ENCODE data around the gene GALNT6. TPM values are rescaled to one million over a fixed set of nuclear protein-coding genes. Genes with fewer than 3 reads are reported as not detected.
A peak's percentile ranks its signal among the peaks of the same experiment; 100 is the strongest.

Gene GALNT6
- total RNA-seq, 1 experiment from 2014 or later: 190 TPM

- no peak overlapping the region for H3K4me3 ChIP-seq (ENCODE audit: low read depth, low read length)
- CTCF ChIA-PET: interaction anchor here (0.6 to 3.8 kb wide), 18 partner anchors 9 to 454 kb away, joined by 3 to 58 read pairs (median 6); partner anchors contain the start of genes GALNT6 and SCN8A
- peaks cover 19% of the 10 kb centered on the region for H3K36me3 Mint-ChIP-seq (ENCODE audit: insufficient read depth, unreplicated experiment)
- no peak overlapping the region for H3K4me3 Mint-ChIP-seq (ENCODE audit: unreplicated experiment)
- H3K4me1 ChIP-seq: peaks cover 36% of the 10 kb centered on the region
- BruUV-seq (replicated peaks): no TSS peak
- peaks cover 32% of the 10 kb centered on the region for H3K4me1 Mint-ChIP-seq (ENCODE audit: low read depth, unreplicated experiment)
- peak; percentile 88 to 89 for TF ChIP-seq CTCF (IDR thresholded peaks at IDR 0.05; ENCODE audit: insufficient read depth in 1 of 2, low read depth in 1 of 2, low read length in 1 of 2, severe bottlenecking in 1 of 2, unreplicated experiment in 1 of 2)
- H3K36me3 ChIP-seq (ENCODE audit: control insufficient read depth, insufficient read depth, low read length): no peaks in the 10 kb centered on the region
- no peaks in the 10 kb centered on the region for H3K27me3 Mint-ChIP-seq (ENCODE audit: insufficient read depth, unreplicated experiment)
- no peaks in the 10 kb centered on the region for H3K27me3 ChIP-seq (replicated peaks; ENCODE audit: control insufficient read depth, insufficient read depth, low read length)
- H3K27ac Mint-ChIP-seq (ENCODE audit: unreplicated experiment): no peak overlapping the region
- no peaks in the 10 kb centered on the region for H3K9me3 ChIP-seq
- intact Hi-C loops (cut with micrococcal nuclease; ENCODE audit: unreplicated experiment): loop anchor here (1.0 to 5.0 kb wide), 6 partner anchors 111 to 446 kb away; partner anchors contain the start of gene SCN8A
- no peaks in the 10 kb centered on the region for H3K9me3 Mint-ChIP-seq (ENCODE audit: unreplicated experiment)
- DNase-seq: peak; percentile 73 to 86
- POLR2A ChIA-PET: interaction anchor here (0.6 kb wide), 1 partner anchor 57 kb away, joined by 3 read pairs; no protein-coding TSS in a partner anchor
These were observed 30.2 kb upstream of the GALNT6 start for GRCh38 chr12:51421266-51421884.

- TF ChIP-seq CTCF (IDR thresholded peaks at IDR 0.05; ENCODE audit: insufficient read depth in 1 of 2, low read depth in 1 of 2, low read length in 1 of 2, severe bottlenecking in 1 of 2, unreplicated experiment in 1 of 2): peak; percentile 20 to 39
- peaks cover 11% of the 10 kb centered on the region for H3K36me3 Mint-ChIP-seq (ENCODE audit: insufficient read depth, unreplicated experiment)
- H3K4me1 Mint-ChIP-seq (ENCODE audit: low read depth, unreplicated experiment): peaks cover 30% of the 10 kb centered on the region
- ChIA-PET POLR2A (interaction anchor here (0.6 to 1.1 kb wide), 2 partner anchors 27 to 36 kb away, joined by 3 to 4 read pairs; no protein-coding TSS in a partner anchor), CTCF (interaction anchor here (0.6 to 3.8 kb wide), 15 partner anchors 10 to 456 kb away, joined by 3 to 58 read pairs (median 4); partner anchors contain the start of gene GALNT6)
- H3K27me3 Mint-ChIP-seq (ENCODE audit: insufficient read depth, unreplicated experiment): no peaks in the 10 kb centered on the region
- no peaks in the 10 kb centered on the region for H3K9me3 Mint-ChIP-seq (ENCODE audit: unreplicated experiment)
- BruUV-seq (replicated peaks): no TSS peak
- H3K36me3 ChIP-seq (ENCODE audit: control insufficient read depth, insufficient read depth, low read length): no peaks in the 10 kb centered on the region
- H3K27ac Mint-ChIP-seq (ENCODE audit: unreplicated experiment): no peak overlapping the region
- H3K27me3 ChIP-seq (replicated peaks; ENCODE audit: control insufficient read depth, insufficient read depth, low read length): no peaks in the 10 kb centered on the region
- intact Hi-C loops (cut with micrococcal nuclease; ENCODE audit: unreplicated experiment): loop anchor here (1.0 to 5.0 kb wide), 3 partner anchors 19 to 448 kb away; partner anchors contain the start of gene SCN8A
- DNase-seq: peak in 1 of 2 experiments; percentile 41
- peaks cover 30% of the 10 kb centered on the region for H3K4me1 ChIP-seq
- H3K4me3 Mint-ChIP-seq (ENCODE audit: unreplicated experiment): no peak overlapping the region
- H3K4me3 ChIP-seq (ENCODE audit: low read depth, low read length): no peak overlapping the region
- H3K9me3 ChIP-seq: no peaks in the 10 kb centered on the region
These were observed 28.4 kb upstream of the GALNT6 start for GRCh38 chr12:51419425-51420193.

- intact Hi-C loops (cut with micrococcal nuclease; ENCODE audit: unreplicated experiment): no loop called here
- Histone ChIP-seq H3K27me3 (replicated peaks; ENCODE audit: control insufficient read depth, insufficient read depth, low read length) (no peaks in the 10 kb centered on the region), H3K9me3 (no peaks in the 10 kb centered on the region), H3K36me3 (ENCODE audit: control insufficient read depth, insufficient read depth, low read length) (no peaks in the 10 kb centered on the region), H3K4me1 (peaks cover 30% of the 10 kb centered on the region), H3K4me3 (ENCODE audit: low read depth, low read length) (no peak overlapping the region)
- Mint-ChIP-seq H3K4me1 (ENCODE audit: low read depth, unreplicated experiment) (peaks cover 42% of the 10 kb centered on the region), H3K9me3 (ENCODE audit: unreplicated experiment) (no peaks in the 10 kb centered on the region), H3K27ac (ENCODE audit: unreplicated experiment) (peak overlapping the region; percentile 2), H3K36me3 (ENCODE audit: insufficient read depth, unreplicated experiment) (peaks cover 5% of the 10 kb centered on the region), H3K4me3 (ENCODE audit: unreplicated experiment) (no peak overlapping the region), H3K27me3 (ENCODE audit: insufficient read depth, unreplicated experiment) (no peaks in the 10 kb centered on the region)
- BruUV-seq (replicated peaks): no TSS peak
- CTCF ChIA-PET: interaction anchor here (2.0 kb wide), 1 partner anchor 104 kb away, joined by 8 read pairs; no protein-coding TSS in a partner anchor
- no peak for TF ChIP-seq CTCF (IDR thresholded peaks at IDR 0.05; ENCODE audit: insufficient read depth in 1 of 2, low read depth in 1 of 2, low read length in 1 of 2, severe bottlenecking in 1 of 2, unreplicated experiment in 1 of 2)
- DNase-seq: no peak
- POLR2A ChIA-PET: no interaction called here
These were observed 26.6 kb upstream of the GALNT6 start for GRCh38 chr12:51417826-51418225.
